ENCODE data around the gene ELAPOR2. TPM values are rescaled to one million over a fixed set of nuclear protein-coding genes. Genes with fewer than 3 reads are reported as not detected.
"Not testable (repeated sequence)": the region's sequence is repeated elsewhere in the genome, so short reads cannot be mapped to it uniquely, and the experiment has no call there.

Gene ELAPOR2
- total RNA-seq, 1 experiment from 2014 or later: 0.68 TPM

GRCh38 chr7:87105401-87105800, 45.9 kb upstream of the ELAPOR2 start:
- H3K9me3 Mint-ChIP-seq (ENCODE audit: low read depth, unreplicated experiment): no peaks in the 10 kb centered on the region
- CTCF ChIA-PET: no interaction called here
- BruUV-seq (replicated peaks): no TSS peak
- no peak overlapping the region for H3K27ac Mint-ChIP-seq (ENCODE audit: unreplicated experiment)
- peaks cover 48% of the 10 kb centered on the region for H3K27me3 Mint-ChIP-seq (ENCODE audit: unreplicated experiment)
- H3K36me3 Mint-ChIP-seq (ENCODE audit: insufficient read depth, unreplicated experiment): no peaks in the 10 kb centered on the region
- no peak for DNase-seq
- H3K4me1 Mint-ChIP-seq (ENCODE audit: low read depth, unreplicated experiment): no peaks in the 10 kb centered on the region
- intact Hi-C loops (cut with micrococcal nuclease; ENCODE audit: unreplicated experiment): no loop called here
- H3K4me3 Mint-ChIP-seq (ENCODE audit: low read depth, unreplicated experiment): no peak overlapping the region
- TF ChIP-seq CTCF (IDR thresholded peaks at IDR 0.05; ENCODE audit: unreplicated experiment): no peak

DNA sequence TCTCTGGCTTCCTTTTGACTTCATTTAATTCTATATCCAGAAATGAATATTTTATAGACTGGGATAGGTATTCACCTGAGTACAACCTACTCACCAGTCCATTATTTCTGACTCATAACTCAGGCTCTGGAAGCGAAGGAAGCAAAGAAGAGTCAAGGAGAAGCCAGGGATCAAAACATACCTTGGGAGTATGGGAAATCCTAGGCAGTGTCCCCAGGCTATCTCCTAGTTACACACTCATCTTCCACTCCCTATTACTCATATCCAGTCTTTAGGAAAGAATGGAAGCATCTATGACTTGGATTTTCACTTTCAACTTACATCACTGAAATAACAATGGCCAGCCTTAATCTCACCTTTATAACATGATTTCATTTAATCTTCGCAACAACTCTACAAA, 40.9 kb upstream of the ELAPOR2 start:
- Mint-ChIP-seq H3K4me3 (ENCODE audit: low read depth, unreplicated experiment) (no peak overlapping the region), H3K27me3 (ENCODE audit: unreplicated experiment) (peaks cover 14% of the 10 kb centered on the region), H3K4me1 (ENCODE audit: low read depth, unreplicated experiment) (no peaks in the 10 kb centered on the region), H3K9me3 (ENCODE audit: low read depth, unreplicated experiment) (no peaks in the 10 kb centered on the region), H3K27ac (ENCODE audit: unreplicated experiment) (no peak overlapping the region), H3K36me3 (ENCODE audit: insufficient read depth, unreplicated experiment) (no peaks in the 10 kb centered on the region)
- intact Hi-C loops (cut with micrococcal nuclease; ENCODE audit: unreplicated experiment): no loop called here
- CTCF ChIA-PET: no interaction called here
- no peak for TF ChIP-seq CTCF (IDR thresholded peaks at IDR 0.05; ENCODE audit: unreplicated experiment)
- BruUV-seq (replicated peaks): no TSS peak
- DNase-seq: no peak

GRCh38 chr7:87097375-87097774, 37.9 kb upstream of the ELAPOR2 start:
- H3K27me3 Mint-ChIP-seq (ENCODE audit: unreplicated experiment): peaks cover 12% of the 10 kb centered on the region
- H3K36me3 Mint-ChIP-seq (ENCODE audit: insufficient read depth, unreplicated experiment); DNase-seq; H3K4me3 Mint-ChIP-seq (ENCODE audit: low read depth, unreplicated experiment); H3K27ac Mint-ChIP-seq (ENCODE audit: unreplicated experiment); H3K9me3 Mint-ChIP-seq (ENCODE audit: low read depth, unreplicated experiment); H3K4me1 Mint-ChIP-seq (ENCODE audit: low read depth, unreplicated experiment); CTCF ChIA-PET; intact Hi-C loops (cut with micrococcal nuclease; ENCODE audit: unreplicated experiment); BruUV-seq (replicated peaks): not testable (repeated sequence)

- Mint-ChIP-seq H3K4me3 (ENCODE audit: low read depth, unreplicated experiment) (no peak overlapping the region), H3K27me3 (ENCODE audit: unreplicated experiment) (no peaks in the 10 kb centered on the region), H3K9me3 (ENCODE audit: low read depth, unreplicated experiment) (no peaks in the 10 kb centered on the region), H3K36me3 (ENCODE audit: insufficient read depth, unreplicated experiment) (no peaks in the 10 kb centered on the region), H3K27ac (ENCODE audit: unreplicated experiment) (no peak overlapping the region), H3K4me1 (ENCODE audit: low read depth, unreplicated experiment) (no peaks in the 10 kb centered on the region)
- intact Hi-C loops (cut with micrococcal nuclease; ENCODE audit: unreplicated experiment): no loop called here
- TF ChIP-seq CTCF (IDR thresholded peaks at IDR 0.05; ENCODE audit: unreplicated experiment): no peak
- no TSS peak for BruUV-seq (replicated peaks)
- CTCF ChIA-PET: interaction anchor here (0.6 kb wide), 1 partner anchor 92 kb away, joined by 3 read pairs; no protein-coding TSS in a partner anchor
- no peak for DNase-seq
Measured at GRCh38 chr7:87094322-87094721, 34.9 kb upstream of the ELAPOR2 start.

- BruUV-seq (replicated peaks): no TSS peak
- DNase-seq: no peak
- H3K4me1 Mint-ChIP-seq (ENCODE audit: low read depth, unreplicated experiment): no peaks in the 10 kb centered on the region
- no peak overlapping the region for H3K4me3 Mint-ChIP-seq (ENCODE audit: low read depth, unreplicated experiment)
- H3K27ac Mint-ChIP-seq (ENCODE audit: unreplicated experiment): no peak overlapping the region
- intact Hi-C loops (cut with micrococcal nuclease; ENCODE audit: unreplicated experiment): no loop called here
- no peaks in the 10 kb centered on the region for H3K9me3 Mint-ChIP-seq (ENCODE audit: low read depth, unreplicated experiment)
- no peak for TF ChIP-seq CTCF (IDR thresholded peaks at IDR 0.05; ENCODE audit: unreplicated experiment)
- no peaks in the 10 kb centered on the region for H3K36me3 Mint-ChIP-seq (ENCODE audit: insufficient read depth, unreplicated experiment)
- CTCF ChIA-PET: no interaction called here
- H3K27me3 Mint-ChIP-seq (ENCODE audit: unreplicated experiment): no peaks in the 10 kb centered on the region
Measured at GRCh38 chr7:87092568-87093091, 33.2 kb upstream of the ELAPOR2 start.
